ENCODE results near the gene EP300.
A peak's percentile ranks its signal among the peaks of the same experiment; 100 is the strongest.

EP300 gene

DNA sequence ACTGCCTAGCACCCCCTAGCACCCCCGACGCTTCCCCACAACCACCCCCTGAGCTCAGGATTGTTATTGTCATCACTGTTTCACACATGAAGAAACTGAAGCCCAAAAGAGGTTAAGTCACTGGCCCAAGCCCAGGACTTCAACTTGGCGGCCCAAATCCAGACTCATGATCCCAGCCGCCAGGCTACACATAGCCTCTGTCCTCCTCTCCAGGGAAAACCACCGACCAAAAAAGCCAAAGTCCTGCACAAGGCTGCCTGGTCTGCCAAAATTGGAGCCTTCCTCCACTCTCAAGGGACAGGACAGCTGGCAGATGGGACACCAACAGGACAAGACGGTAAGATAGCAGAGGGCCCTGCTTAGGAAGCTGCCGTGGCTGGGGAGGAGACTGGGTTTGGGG, 123.5 kb downstream of the EP300 start:
- DNase-seq, result no peak

- DNase-seq, result no peak
Observed at GRCh38 chr22:41216984-41217383, 124.6 kb downstream of the EP300 start.

DNA sequence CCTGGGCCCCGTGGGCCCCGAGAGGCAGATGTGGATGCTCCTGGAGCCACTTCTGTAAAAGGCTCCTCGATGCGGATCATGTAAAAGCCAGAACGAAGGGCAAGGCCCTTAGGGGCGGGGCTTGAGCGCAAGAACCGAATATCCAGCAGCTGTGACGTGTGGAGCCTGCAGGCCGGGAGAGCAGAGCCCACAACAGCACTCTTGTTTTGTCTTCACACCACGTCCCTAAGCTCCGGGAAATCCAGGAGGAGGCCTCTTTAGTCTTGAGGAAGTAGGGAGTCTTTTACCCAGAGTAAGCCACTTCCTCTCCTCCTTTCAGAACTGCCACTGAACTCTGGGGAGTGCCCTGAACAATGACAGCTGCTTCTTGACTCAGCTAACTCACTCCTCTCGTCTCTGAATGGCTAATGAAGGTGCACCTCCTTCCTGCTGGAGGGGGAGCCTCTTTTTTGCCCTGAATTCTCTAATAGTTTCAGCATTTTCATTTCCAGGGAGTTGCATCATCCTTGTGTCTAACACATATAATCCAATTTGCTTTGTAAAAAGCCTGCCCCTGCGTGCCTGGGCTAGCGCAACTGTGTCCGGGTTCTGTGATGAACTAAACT, 125.3 kb downstream of the EP300 start:
- peak; percentile 61 for DNase-seq

DNA sequence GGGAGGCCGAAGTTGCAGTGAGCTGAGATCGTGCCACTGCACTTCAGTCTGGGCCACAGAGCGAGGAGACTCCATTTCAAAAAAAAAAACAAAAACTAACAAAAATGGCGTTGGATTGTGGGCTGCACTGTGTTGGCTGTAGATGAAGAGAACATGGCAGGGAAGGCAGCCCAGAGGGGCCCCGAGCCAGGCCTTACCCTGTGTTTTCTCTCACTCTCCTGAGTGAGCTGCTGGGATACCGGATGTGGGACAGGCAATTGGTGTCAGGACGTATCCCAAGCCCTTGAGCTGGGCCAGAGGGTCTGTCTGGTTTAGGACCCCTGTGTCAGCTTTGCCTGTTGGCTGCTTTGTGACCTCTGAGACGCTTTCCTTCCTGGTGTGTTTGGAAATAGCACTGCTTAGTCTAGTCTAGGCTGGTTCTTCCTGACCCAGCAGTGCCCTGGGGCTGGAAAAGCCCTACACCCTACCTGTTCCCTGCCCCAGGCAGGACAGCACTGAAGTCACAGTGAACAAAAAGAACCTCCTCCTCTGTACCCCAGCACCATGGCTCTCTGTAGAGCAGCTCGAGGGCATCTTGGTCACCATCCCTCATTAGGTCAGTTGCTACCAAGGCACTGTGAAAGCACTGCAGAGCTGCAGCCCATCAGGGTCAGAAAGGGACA, 130.6 kb downstream of the EP300 start:
- DNase-seq, result no peak

DNA sequence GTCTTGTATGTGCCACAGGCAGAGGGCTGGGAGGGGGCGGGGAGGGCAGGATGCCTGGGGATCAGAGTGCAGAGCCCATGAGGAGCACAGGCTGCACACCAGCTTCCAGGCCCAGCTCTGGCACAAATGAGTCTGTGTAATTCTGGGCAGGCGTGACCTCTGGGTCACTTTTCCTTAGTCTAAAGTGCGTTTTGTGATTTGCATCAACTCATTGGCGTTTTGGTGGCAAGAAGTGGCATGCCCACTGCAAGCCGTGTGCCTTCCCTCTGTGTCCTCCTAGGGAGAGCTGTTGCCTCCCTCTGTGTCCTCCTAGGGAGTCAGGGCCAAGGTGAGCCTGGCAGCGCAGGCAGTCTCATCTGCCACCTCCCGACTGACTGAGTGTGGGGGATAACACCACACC, 131.1 kb downstream of the EP300 start:
- DNase-seq, result no peak

DNA sequence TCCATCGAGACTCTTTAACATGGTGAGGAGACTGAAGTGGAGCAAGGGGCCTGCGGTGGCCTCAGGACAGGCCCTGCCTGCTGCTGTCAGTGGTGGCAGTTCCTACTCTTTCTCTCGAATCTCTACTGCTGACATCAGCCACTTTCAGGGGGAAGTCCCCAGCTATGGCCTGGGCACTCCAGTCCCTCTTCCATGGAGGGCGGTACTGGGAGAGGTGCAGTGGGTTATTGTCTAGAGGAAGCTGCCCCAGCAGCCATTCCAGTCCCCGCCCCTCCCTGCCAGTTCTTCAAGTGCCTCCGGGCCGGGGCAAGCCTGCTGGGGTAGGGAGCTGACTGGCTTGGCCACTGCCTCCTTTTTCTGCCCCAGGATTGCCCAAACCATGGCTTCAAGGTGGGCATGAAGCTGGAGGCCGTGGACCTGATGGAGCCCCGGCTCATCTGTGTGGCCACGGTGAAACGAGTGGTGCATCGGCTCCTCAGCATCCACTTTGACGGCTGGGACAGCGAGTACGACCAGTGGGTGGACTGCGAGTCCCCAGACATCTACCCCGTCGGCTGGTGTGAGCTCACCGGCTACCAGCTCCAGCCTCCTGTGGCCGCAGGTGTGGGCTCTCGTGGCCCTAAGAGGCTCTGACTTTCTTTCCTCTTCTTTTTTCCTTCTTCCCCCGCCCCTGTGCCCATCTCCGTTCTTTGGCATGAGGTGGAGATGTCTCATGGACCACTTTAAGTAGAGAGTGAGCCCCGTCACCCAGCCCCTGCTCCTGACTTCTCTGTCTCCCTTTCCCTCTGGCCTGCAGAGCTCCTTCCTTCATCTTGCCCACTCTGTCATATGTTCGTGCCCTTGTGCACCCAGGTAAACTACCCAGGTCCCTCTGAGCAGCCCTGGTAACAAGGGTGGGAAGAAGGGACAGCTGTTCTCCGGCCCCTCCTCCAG, 134.6 kb downstream of the EP300 start:
- DNase-seq, result no peak

DNA sequence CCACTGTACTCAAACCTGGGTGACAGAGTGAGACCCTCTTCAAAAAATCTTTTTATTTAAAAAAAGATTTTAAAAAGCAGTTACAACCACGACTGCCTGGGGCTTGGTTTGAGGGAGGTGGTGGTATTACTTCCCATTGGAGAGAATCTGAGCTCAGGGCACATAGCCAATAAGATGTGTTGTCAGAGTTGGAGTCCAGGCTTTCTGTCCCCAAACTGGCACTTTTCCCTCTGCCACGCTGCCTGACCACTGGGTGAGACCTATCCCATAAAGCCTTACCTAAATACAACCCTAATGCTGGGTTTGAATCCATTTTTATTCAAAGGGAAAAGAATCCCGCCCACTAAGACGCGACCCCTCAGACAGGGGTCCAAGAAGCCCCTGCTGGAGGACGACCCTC, 136.8 kb downstream of the EP300 start:
- DNase-seq, result no peak

Measured in EL (cell line).